Airway epithelial cell (primary cell): ENCODE measurements around the gene APPBP2. TPM values are rescaled to one million over a fixed set of nuclear protein-coding genes. Genes with fewer than 3 reads are reported as not detected.

ENCODE experiments used
- total RNA-seq: library from RNA; depleted of rRNA; stranded (reverse); fragments of >200 nt; gene quantifications from 2 replicates; pipeline ENCODE4 v1.2.3, GENCODE V29; 2015

The APPBP2 gene
- total RNA-seq: 9.6 and 11.7 TPM in 2 replicates

GRCh38 chr17:60525685-60526514, at the start of gene APPBP2:
APPBP2 (minus strand) TSS chr17:60526242; CDS start chr17:60525931, 311 bp downstream.

GRCh38 chr17:60422162-60422665, 103.8 kb downstream of the APPBP2 start, which contains the start of gene CHCT1:
CHCT1 (plus strand) TSS chr17:60422489; CDS start chr17:60422593, 104 bp downstream.

Other genes with a start within 250 kb of the APPBP2 start
- gene USP32, start 134.1 kb downstream of the APPBP2 start, total RNA-seq: 23.4 and 29.9 TPM in 2 replicates
- not detected in 2 replicates for gene CHCT1, start 103.8 kb downstream of the APPBP2 start, total RNA-seq
- gene PPM1D, start 74.0 kb upstream of the APPBP2 start, total RNA-seq: 2.1 and 6.5 TPM in 2 replicates
- 4.9 and 14.7 TPM in 2 replicates for gene BCAS3, start 151.6 kb upstream of the APPBP2 start, total RNA-seq